Activated effector memory CD4-positive, alpha-beta T cell treated with Interleukin-2 at 50 U/mL for 16 hours (primary cell): ENCODE results near the gene ROBO2.

Source experiments
- DNase-seq: peaks from one replicate; pipeline ENCODE4 v3.0.0-alpha.2; 2020

The ROBO2 gene

GRCh38 chr3:77267589-77267988, 227.7 kb downstream of the ROBO2 start:
- no peak for DNase-seq

- DNase-seq: no peak
Measured at GRCh38 chr3:77271306-77271705, 231.4 kb downstream of the ROBO2 start.

- DNase-seq: no peak
Measured at GRCh38 chr3:77271711-77272110, 231.8 kb downstream of the ROBO2 start.

- DNase-seq: no peak
Measured at GRCh38 chr3:77279276-77279675, 239.4 kb downstream of the ROBO2 start.

- DNase-seq: no peak
Measured at GRCh38 chr3:77281721-77282120, 241.8 kb downstream of the ROBO2 start.

- no peak for DNase-seq
Measured at GRCh38 chr3:77283108-77283507, 243.2 kb downstream of the ROBO2 start.

GRCh38 chr3:77288348-77288747, 248.4 kb downstream of the ROBO2 start:
- no peak for DNase-seq

GRCh38 chr3:77296527-77296926, 256.6 kb downstream of the ROBO2 start:
- no peak for DNase-seq

GRCh38 chr3:77298417-77298816, 258.5 kb downstream of the ROBO2 start:
- DNase-seq: no peak

- DNase-seq: no peak
Measured at GRCh38 chr3:77303955-77304699, 264.2 kb downstream of the ROBO2 start.

GRCh38 chr3:77304700-77305021, 264.8 kb downstream of the ROBO2 start:
- DNase-seq: no peak

- no peak for DNase-seq
Measured at GRCh38 chr3:77309460-77309859, 269.6 kb downstream of the ROBO2 start.

GRCh38 chr3:77313843-77314242, 273.9 kb downstream of the ROBO2 start:
- DNase-seq: no peak

GRCh38 chr3:77319711-77320110, 279.8 kb downstream of the ROBO2 start:
- no peak for DNase-seq

- DNase-seq: no peak
Measured at GRCh38 chr3:77320514-77320913, 280.6 kb downstream of the ROBO2 start.

- DNase-seq: no peak
Measured at GRCh38 chr3:77321646-77322045, 281.7 kb downstream of the ROBO2 start.

- DNase-seq: no peak
Measured at GRCh38 chr3:77323626-77324025, 283.7 kb downstream of the ROBO2 start.

GRCh38 chr3:77324105-77324504, 284.2 kb downstream of the ROBO2 start:
- DNase-seq: no peak

GRCh38 chr3:77325280-77325679, 285.4 kb downstream of the ROBO2 start:
- no peak for DNase-seq

- DNase-seq: no peak
Measured at GRCh38 chr3:77325702-77326101, 285.8 kb downstream of the ROBO2 start.

- DNase-seq: no peak
Measured at GRCh38 chr3:77326586-77326985, 286.7 kb downstream of the ROBO2 start.

GRCh38 chr3:77328690-77329089, 288.8 kb downstream of the ROBO2 start:
- DNase-seq: no peak

- no peak for DNase-seq
Measured at GRCh38 chr3:77329116-77329515, 289.2 kb downstream of the ROBO2 start.

GRCh38 chr3:77338195-77338594, 298.3 kb downstream of the ROBO2 start:
- DNase-seq: no peak

- no peak for DNase-seq
Measured at GRCh38 chr3:77342027-77342426, 302.1 kb downstream of the ROBO2 start.

GRCh38 chr3:77342688-77343087, 302.8 kb downstream of the ROBO2 start:
- no peak for DNase-seq
